NB4 (cell line): Measurements from ENCODE around the gene SLC12A4.

Experiments
- CTCF ChIP-seq: IDR thresholded peaks from one replicate; pipeline ENCODE4 v1.5.1; 2012; ENCODE audit warnings: low read depth, low read length
- MYC ChIP-seq: IDR thresholded peaks from 2 replicates; pipeline ENCODE4 v1.6.1; 2011; ENCODE audit warnings: low read depth, low read length
- POLR2A ChIP-seq: IDR thresholded peaks from 2 replicates; pipeline ENCODE4 v1.6.1; 2011; ENCODE audit warnings: mild to moderate bottlenecking; ENCODE audit not compliant: insufficient read length; ENCODE audit errors: extremely low read depth
- TF ChIP-seq, protein P1 (sequence below): IDR thresholded peaks from 2 replicates; pipeline ENCODE4 v1.6.1; 2011; ENCODE audit warnings: low read depth, low read length

- no peak for TF ChIP-seq CTCF
- TF ChIP-seq, protein P1, sequence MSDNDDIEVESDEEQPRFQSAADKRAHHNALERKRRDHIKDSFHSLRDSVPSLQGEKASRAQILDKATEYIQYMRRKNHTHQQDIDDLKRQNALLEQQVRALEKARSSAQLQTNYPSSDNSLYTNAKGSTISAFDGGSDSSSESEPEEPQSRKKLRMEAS = no peak
- TF ChIP-seq POLR2A = no peak
- no peak for TF ChIP-seq MYC
Observed at GRCh38 chr16:67933805-67934204, 34.6 kb downstream of the SLC12A4 start.
